GM21515 (cell line): ENCODE measurements around the gene KIAA0513.

Source experiments
- ATAC-seq: cut with Tn5 transposase; IDR thresholded peaks from one replicate; pipeline ENCODE4 v1.9.1; 2021; ENCODE audit not compliant: unreplicated experiment

Gene KIAA0513

DNA sequence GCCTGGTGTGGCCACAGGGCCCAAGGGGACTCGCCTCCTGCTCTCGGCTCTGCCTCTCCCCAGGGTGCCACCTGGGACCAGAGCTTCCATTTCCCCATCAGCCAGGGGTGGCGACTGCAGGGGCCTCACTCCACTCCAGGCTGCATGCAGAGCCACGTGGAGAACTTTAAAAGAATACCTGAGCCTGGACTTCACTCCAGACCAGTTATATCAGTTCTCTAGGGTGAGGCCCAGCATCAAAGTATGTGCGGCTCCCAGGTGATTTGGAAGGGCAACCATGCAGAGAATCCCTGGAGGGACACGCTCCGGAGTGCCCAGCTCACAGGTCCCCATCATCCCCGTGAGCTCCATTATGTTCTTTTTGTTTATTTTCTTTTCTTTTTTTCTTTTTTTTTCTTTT, 39.8 kb downstream of the KIAA0513 start:
- no peak for ATAC-seq

DNA sequence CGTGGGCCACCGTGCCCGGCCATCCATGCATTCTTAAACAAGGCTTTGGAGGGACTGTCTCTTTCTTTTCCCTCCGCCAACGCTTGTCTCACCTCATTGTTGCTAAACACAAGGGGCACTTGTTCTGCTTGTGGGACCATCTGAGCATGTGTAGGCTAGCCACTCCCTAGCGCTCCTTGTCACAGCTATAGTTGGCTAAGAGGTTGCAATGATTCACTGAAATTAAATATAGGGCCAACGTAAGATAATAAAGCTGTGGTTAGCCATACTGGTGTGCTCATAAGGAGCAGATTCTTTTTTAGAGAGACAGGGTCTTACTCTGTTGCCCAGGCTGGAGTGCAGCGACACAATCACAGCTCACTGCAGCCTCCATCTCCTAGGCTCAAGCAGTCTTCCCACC, 41.2 kb downstream of the KIAA0513 start:
- ATAC-seq: no peak

DNA sequence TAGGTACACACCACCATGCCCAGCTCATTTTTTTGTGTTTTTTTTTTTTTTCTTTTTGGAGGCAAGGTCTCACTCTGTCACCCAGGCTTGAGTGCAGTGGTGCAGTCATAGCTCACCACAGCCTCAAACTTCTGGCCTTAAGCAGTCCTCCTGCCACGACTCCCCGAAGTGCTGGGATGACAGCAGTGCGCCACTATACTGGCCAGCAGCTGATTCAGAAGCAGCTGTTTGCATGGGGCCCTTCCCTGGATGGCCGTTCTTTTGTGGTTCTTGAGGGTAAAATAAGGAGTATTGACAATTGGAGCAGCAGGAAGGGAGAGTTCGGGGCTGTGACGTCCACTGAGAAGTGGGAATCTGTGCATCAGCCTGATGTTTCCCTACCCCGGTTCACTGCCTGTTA, 41.6 kb downstream of the KIAA0513 start:
- no peak for ATAC-seq

DNA sequence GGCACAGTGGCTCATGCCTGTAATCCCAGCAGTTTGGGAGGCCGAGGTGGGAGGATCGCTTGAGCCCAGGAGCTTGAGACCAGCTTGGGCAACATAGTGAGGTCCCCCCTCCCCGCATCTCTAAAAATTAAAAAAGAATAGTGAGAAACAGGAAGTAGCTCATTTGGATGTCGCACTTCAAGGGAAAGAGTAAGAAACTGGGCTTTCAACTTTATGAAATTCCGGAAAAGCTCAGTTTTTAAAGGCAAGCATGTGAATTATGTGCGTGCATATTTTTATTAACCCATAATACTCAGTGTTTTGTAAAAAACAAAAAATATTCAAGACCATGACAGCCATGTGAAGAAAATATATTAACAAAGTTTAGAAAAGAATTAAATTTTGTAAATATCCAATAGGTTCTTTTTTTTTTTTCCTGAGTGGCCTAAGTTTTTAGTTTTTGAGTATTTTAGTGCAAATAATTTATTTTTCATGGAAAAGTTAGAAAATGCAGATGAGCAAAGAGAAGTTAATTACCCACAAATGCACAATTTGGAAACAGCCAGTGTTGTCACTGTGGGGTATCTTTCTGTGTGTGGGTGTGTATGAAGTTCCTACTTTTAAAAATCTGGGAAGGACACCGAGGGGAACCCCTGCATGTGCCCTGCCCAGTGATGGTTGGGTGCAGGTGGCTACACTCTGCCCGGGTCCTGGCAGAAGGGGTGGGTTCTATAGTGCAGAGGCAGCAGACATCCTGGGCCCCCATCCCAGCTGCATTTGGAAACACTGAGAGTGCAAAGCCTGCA, 44.7 kb downstream of the KIAA0513 start:
- no peak for ATAC-seq

DNA sequence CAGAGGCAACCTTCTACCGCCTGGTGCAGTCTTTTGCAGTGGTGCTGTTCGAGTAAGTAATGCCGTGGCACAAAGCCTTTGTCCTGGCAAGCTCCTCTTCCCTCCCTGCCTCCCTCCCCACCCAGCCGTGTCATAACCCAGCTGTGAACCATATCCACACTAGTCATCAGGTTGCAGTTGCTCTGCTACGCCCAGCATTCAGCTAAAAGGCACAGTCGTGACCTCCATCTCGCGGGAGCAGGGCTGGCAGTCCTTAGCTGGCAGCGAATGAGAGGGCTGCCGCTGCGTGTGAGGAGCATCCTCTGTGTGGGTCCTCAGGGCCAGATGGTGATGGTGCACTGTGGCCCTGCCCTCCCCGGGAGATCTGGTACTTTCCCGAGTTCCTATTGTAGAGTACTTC, 45.4 kb downstream of the KIAA0513 start:
- no peak for ATAC-seq

DNA sequence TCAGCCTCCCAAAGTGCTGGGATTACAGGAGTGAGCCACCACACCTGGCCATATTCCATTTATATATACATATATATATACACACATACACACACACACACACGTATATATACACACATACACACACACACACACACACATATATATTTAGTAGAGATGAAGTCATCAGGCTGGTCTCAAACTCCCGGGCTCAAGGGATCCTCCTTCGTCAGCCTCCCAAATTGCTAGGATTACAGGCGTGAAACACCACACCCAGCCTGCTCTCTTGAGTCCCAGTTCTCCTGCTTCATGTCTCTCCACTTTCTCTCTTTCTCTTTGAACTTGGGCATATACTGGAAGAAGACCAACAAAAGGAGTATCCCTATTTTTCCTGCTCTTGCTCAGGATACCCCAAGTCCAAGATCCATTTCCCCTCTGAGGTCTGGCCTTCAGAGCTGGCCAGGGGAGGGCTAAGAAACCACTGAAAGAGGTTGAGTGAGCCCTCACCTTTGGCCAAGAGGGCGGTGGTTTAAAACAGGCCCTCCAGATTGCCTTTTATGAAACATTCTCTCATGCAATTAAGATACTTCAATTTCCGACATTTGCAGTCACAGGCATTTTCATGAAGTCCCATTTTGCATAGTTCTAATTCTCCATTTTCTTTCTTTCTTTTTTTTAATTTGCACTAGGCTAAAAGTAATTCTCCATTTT, 46.8 kb downstream of the KIAA0513 start:
- ATAC-seq: no peak

DNA sequence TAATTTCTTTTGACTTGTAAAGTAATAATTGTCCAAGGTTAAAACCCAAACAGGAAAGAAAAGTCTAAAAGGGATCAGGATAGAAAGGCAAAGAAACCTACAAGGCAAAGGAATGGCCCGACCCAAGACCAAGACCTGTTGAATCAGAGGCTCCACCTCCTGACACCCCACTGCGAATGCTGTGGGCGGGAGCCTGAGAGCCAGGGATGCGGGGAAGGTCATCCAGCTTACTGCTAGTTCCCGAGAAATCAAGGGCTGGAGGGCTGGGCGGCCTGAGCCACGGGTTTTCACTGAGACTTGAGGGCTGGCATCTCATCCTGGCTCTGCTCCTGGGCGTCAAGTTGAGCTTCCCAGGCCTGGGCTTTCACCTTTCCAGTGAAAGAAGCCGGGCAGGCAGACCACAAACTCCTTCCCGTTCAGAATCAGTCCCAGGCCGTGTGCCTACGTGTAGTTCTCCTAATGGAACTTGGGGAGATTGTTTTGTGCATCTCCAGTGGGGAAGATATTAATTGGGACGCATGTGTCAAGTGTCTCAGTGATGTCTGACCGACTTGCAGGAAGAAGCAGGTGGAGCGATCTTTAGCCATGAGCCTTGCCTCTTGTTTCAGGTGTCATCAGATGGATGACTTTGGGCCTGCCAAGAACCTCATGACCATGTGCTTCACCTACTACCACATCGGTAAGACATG, 47.8 kb downstream of the KIAA0513 start:
- ATAC-seq: no peak

DNA sequence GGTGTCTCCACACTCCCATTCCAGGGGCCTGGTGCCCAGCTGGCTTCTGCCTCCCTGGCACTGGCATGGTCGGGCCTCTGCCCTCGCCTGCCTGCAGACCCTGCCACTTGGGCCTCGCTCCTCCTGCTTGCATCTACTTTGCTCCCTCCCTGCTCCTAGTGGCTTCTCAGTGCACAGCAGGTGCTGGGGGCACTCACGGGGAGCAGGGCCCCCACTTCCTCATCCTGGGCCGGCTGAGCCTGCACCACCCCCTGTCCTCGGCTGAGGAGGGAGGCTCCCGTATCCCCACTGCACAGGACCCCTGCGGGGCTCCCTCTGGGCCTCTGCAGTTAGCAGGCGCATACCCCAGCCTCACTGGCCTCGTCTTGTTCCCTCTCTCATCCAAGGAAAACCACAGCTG, 49.4 kb downstream of the KIAA0513 start:
- no peak for ATAC-seq

DNA sequence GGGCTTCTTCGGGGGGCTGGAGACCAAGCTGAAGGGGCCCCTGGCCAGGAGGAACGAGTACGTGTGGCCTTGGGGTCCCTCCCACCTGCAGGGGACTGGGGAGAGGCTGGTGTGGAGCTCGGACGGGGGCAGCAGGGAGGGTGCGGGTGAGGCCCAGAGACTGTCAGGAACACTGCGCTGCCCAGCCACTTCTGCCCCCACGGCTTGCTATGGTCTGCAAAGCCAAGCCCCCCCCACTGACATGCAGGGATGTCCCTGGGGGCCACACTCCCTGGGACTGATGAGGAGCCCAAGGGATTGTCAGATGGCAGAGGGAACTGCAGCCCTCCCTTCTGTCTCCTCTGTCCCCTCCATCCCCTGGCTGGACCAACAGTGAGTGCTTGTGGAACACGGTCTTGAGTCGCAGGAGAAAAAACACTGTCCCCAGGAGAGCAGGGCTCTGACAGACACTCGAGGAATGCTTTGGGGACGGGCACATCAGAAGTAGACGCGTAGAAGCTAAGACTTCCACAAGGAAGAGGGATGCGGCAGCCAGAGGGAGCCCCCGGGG, 50.1 kb downstream of the KIAA0513 start:
- no peak for ATAC-seq

DNA sequence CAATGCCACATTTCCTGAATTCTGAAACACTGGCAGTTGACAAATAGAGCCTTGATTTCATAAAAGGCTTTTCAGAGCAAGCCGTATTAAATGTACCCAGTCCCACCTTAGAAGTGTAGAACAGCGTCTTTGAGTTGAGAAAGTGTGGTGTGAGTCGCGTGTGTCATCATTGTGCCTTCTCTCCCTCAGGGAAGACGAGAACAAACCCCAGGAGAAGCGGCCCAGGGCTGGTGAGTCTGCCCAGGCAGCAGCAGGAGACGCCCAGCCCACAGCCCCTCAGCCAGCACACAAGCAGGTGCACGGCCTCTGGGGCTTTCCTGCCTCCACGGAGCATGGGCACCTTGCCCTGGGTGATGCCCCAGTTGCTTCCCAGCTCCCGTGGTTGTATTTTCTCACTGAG, 50.6 kb downstream of the KIAA0513 start:
- no peak for ATAC-seq

DNA sequence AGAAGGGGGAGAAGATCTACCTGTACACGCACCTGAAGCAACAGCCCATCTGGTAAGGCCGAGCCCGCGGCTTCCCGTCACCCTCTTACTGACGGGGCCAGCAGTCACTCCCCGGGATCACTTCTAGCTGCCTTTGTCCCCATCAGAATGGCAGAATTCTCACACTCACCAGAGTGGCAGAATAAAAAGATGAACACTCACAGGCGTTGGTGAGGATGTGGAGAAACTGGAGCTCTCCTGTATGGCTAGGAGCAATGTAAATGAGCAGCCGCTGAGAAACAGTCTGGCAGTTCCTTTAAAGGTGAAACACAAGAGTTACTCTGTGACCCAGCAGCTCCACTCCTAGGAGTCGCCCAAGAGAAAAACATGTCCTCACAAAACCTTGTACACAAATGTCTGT, 51.4 kb downstream of the KIAA0513 start:
- no peak for ATAC-seq

DNA sequence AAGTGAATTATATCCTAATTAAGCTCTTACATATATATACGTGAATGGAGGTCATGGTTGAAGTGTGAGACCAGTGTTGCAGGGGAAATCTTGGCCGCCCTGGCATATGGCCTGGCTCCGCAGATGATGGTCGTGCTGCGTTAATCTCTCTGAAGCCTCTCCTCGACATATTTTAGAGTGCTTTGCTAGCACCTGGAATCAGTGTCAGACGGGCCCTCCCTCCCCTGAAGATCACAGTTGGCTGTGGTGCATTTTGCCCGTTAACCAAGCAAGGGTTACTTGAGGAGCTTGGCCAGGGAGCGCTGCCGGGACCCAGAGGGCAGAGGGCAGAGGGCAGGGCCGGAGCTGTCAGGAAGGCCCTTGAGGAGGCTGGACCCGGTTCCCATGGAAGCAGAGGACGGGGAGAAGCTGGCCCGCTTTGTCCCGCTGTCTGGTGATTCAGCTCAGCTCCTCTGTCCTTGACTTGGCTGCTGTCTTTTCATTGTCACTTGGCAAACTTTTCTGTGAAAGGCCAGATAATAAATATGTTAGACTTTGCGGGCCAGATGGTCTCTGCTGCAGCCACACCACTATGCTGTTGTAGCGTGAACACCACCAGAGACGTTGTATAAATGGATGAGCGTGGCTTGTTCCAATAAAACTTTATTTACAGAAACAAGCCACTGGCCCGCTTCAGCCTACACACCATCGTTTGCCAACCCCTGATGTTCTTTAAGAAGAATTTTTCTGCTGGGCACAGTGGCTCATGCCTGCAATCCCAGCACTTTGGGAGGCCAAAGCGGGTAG, 52.4 kb downstream of the KIAA0513 start:
- ATAC-seq: no peak

DNA sequence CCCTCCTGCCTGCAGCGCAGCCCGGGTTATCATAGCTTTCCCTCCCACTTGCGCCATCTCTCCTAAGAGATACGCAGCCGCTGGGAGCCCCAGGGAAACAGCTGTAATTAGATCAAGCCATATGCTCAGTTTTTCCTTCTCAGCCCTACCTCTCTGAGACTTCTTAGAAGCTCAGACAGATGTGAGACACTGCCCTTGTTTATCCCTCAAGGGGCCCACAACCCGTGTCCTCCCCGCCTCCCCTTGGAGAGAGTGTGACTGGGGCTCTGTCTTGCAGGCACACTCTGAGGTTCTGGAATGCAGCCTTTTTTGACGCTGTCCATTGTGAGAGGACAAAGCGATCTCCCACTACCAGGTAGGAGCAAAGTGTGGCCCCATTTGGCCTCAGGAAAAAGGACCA, 53.4 kb downstream of the KIAA0513 start:
- ATAC-seq: no peak

DNA sequence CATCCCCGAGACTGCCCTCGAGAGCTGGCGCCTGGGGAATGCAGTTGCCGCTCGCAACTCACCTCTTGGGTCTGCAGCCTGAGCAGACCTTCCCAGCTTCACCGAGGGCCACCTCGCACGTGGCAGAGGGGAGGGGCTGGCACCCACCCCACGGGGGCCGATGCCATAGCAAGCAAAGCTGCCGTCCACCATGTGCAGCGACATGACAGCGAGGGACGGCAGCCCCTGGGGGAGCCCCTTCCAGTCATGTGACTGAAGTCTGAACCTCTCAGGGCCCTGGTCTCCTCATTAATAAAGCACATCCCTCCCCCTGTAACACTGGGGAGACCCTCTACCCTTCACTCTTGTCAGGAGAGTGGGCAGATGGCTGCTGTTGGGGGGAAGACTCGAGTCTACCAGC, 54.2 kb downstream of the KIAA0513 start:
- ATAC-seq: no peak

DNA sequence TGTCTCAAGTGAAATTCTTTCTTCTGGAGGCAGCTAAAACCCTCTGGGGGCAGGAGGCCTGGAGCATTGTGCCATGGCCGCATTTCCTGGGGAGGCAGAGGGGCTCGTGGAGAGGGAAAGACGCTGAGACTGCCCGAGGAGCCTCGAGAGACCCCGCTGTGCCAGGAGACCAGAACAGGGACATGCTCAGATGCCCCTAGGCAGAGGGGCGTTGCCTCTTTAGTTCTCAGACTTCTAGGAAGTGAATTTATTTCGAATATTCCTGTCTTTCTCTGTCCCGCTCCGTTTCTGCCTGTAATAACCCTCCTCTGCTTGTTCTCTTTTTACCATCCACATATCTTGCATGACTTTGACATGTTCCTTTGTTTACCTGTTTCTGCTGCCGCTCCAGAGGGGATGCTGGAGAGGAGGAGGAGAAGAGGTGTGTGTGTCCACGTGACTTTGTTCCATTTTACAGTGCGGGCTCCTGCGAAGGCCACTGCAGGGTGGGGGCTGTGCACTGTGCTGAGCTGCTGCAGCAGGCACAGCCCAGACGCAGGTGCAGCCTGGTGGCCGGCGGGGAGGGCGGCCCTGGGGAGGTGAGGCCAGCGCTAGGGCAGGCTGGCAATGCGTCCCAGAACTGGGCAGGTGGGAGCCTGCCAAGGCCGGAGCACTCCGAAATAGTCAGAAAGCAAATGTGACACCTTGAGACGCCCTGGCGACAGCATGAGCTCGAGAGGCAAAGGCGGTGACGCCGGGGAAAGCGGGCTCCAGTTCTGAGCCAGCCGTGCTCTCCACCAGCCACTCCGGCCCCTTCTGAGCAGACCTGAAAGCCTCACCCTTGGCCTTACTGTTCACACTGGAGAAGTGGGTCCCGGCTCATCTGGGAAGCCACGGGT, 54.8 kb downstream of the KIAA0513 start:
- no peak for ATAC-seq

DNA sequence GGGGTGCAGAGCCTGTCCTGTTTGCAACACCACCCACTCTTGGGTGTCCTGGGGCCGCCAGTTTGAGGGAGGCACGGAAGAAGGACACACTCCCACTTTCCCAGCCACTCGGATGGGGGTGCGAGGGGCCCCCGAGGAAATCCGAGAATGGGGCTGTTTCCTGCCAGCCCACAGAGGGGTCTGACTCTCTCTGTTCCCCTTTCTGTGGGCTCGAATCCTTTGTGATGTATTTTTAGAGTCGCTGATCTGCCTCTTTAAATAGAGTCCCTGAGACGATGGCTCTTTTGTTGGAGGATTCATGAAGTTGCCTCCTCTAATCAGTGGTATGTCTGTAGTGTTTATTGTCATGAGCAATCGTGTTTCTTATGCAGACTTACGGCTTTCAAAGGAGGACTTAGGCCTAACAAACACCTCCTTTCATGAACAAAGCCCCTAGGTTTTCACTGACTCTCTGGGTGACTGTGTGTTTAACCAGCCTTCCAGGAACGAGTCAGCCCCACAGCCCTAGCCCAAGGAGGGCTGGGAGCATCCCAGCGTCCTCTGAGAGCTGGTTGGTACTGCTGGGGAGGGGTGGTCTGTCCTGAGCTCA, 55.5 kb downstream of the KIAA0513 start:
- no peak for ATAC-seq

DNA sequence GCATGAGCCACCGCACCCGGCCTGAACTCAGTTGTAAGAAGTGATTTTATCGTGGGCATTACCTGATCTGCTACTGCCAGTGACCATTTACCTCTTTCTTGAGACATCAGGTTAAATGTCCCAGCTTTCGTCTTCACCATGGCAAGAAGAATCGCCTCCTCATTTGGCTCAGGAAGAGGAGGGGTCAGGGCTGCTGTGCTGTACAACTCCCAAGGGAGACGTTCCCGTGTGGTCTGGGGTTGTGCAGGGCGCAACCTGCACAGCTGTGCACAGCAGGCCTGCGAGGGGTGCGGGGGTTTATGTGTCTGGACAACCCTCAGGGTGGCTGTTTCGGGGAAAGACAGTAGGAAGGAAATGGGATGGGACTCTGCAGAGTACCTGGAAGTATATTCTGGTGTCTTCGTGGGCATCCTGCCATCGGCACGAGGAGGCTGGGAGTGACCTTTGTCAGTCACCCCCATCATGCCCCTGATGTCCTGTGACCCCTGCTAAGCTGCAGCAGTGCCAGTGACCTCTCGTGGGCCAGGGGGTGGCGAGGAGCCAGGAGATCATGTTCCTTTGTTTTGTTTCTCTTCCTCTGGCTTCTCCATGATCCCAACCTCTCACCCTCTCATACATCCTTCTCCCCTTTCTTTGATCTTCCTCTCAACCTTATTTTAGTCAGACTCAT, 57.4 kb downstream of the KIAA0513 start:
- ATAC-seq: no peak

DNA sequence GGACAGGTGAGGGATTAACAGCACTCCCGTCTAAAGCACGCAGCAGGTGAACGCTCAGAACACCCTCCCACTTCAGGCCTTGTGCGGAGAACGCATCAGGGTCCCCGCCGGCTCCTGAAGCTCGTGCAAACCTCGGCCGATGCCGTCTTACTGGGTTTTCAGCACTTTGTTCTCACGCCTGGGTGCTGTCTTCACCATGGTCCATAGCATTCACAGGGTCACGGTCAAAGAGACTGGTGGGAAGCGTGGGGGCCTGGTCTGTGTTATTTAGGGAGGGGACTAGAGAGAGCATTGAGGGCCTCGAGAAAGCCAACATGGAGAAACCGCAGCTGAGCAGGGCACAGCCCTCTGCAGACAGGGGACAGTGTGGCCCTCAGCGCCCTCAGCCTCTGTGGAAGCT, 58.1 kb downstream of the KIAA0513 start:
- ATAC-seq: no peak
